CD14-positive monocyte (primary cell): ENCODE measurements around the gene MCRIP2. TPM values are rescaled to one million over a fixed set of nuclear protein-coding genes. Genes with fewer than 3 reads are reported as not detected.
A peak's percentile ranks its signal among the peaks of the same experiment; 100 is the strongest.

Source experiments
- DNase-seq, 3 donors: peaks; one replicate each; pipeline ENCODE4 v3.0.0-alpha.2; 2011 to 2022
- H2AFZ ChIP-seq: 2 replicates; pipeline ENCODE4 v1.6.0; 2012; ENCODE audit warnings: mild to moderate bottlenecking, low read depth, low read length, inconsistent platforms; ENCODE audit not compliant: insufficient read depth, poor library complexity, severe bottlenecking
- H3K27ac ChIP-seq, 2 donors: 1 replicate in 1 of 2; 2 replicates in 1 of 2; pipeline ENCODE4 v1.5.1; 2012 to 2013; ENCODE audit warnings: low read length in 2 of 2, control low read depth in 1 of 2, inconsistent platforms in 1 of 2, low read depth in 1 of 2, mild to moderate bottlenecking in 1 of 2
- H3K27me3 ChIP-seq, 2 donors: one replicate each; pipeline versions ENCODE4 v1.6.0 to v1.6.1; 2011 to 2013; ENCODE audit warnings: low read length in 2 of 2; ENCODE audit not compliant: control insufficient read depth in 2 of 2, insufficient read depth in 2 of 2
- H3K36me3 ChIP-seq, 2 donors: replicated peaks in 1 of 2; 1 replicate in 1 of 2; 2 replicates in 1 of 2; pipeline versions ENCODE4 v1.5.1 to v1.6.1; 2012 to 2013; ENCODE audit warnings: low read length in 2 of 2, control low read depth in 1 of 2, inconsistent platforms in 1 of 2, mild to moderate bottlenecking in 1 of 2; ENCODE audit not compliant: insufficient read depth in 2 of 2, control insufficient read depth in 1 of 2
- H3K4me1 ChIP-seq, 2 donors: 1 replicate in 1 of 2; 2 replicates in 1 of 2; pipeline versions ENCODE4 v1.5.1 to v1.6.1; 2012 to 2013; ENCODE audit warnings: low read length in 2 of 2, control low read depth in 1 of 2, inconsistent platforms in 1 of 2, mild to moderate bottlenecking in 1 of 2, moderate library complexity in 1 of 2; ENCODE audit not compliant: insufficient read depth in 2 of 2, control insufficient read depth in 1 of 2
- H3K4me2 ChIP-seq: replicated peaks from 2 replicates; pipeline ENCODE3; 2012; ENCODE audit warnings: low read length, moderate library complexity, mild to moderate bottlenecking; ENCODE audit not compliant: poor library complexity, severe bottlenecking; ENCODE audit errors: extremely low read depth
- H3K4me3 ChIP-seq, 3 experiments: fragments of 200-600 bp in 1 of 3; sonication (generic) in 1 of 3; replicated peaks in 1 of 3; 1 replicate in 2 of 3; 2 replicates in 1 of 3; pipeline ENCODE4 v1.5.1; 2011 to 2013; ENCODE audit warnings: low read length in 3 of 3, mild to moderate bottlenecking in 3 of 3, control low read depth in 2 of 3, low read depth in 2 of 3, inconsistent platforms in 1 of 3, moderate library complexity in 1 of 3
- H3K79me2 ChIP-seq: 2 replicates; pipeline ENCODE4 v1.6.0; 2012; ENCODE audit warnings: mild to moderate bottlenecking, control low read depth, inconsistent platforms, low read length, moderate library complexity; ENCODE audit not compliant: insufficient read depth
- H3K9ac ChIP-seq: 2 replicates; pipeline ENCODE4 v1.6.0; 2017; ENCODE audit warnings: low read length, mild to moderate bottlenecking; ENCODE audit not compliant: insufficient read depth, poor library complexity, severe bottlenecking
- H3K9me3 ChIP-seq, 2 donors: replicated peaks in 1 of 2; 1 replicate in 1 of 2; 2 replicates in 1 of 2; pipeline versions ENCODE4 v1.5.1 to v1.6.1; 2012 to 2013; ENCODE audit warnings: low read length in 2 of 2, control low read depth in 1 of 2; ENCODE audit not compliant: control insufficient read depth in 1 of 2, insufficient read depth in 1 of 2
- H4K20me1 ChIP-seq: 2 replicates; pipeline ENCODE4 v1.6.0; 2012; ENCODE audit warnings: mild to moderate bottlenecking, low read length, control low read depth, moderate library complexity; ENCODE audit not compliant: insufficient read depth
- H3K27ac Mint-ChIP-seq, 7 donors: one replicate each; pipeline ENCODE4 v1.8.0; 2020; ENCODE audit warnings: mild to moderate bottlenecking in 7 of 7, mixed read lengths in 7 of 7, moderate library complexity in 6 of 7, inconsistent platforms in 2 of 7
- H3K27me3 Mint-ChIP-seq, 3 donors: one replicate each; pipeline ENCODE4 v1.8.0; 2021 to 2022; ENCODE audit warnings: low read depth in 3 of 3, mild to moderate bottlenecking in 3 of 3, mixed read lengths in 3 of 3, moderate library complexity in 3 of 3, inconsistent platforms in 1 of 3
- H3K36me3 Mint-ChIP-seq, 2 donors: one replicate each; pipeline ENCODE4 v1.8.0; 2020; ENCODE audit warnings: mixed read lengths in 2 of 2, inconsistent platforms in 1 of 2, mild to moderate bottlenecking in 1 of 2
- H3K4me1 Mint-ChIP-seq: one replicate; pipeline ENCODE4 v1.8.0; 2020; ENCODE audit warnings: mild to moderate bottlenecking, mixed read lengths
- H3K4me3 Mint-ChIP-seq, 2 donors: one replicate each; pipeline ENCODE4 v1.8.0; 2020; ENCODE audit warnings: mild to moderate bottlenecking in 2 of 2, mixed read lengths in 2 of 2, moderate library complexity in 1 of 2
- H3K9me3 Mint-ChIP-seq, 7 donors: one replicate each; pipeline ENCODE4 v1.8.0; 2020 to 2022; ENCODE audit warnings: mixed read lengths in 7 of 7, mild to moderate bottlenecking in 6 of 7, moderate library complexity in 6 of 7, inconsistent platforms in 2 of 7
- WGBS: methylation state at CpG from one replicate; pipeline ENCODE4 v1.1.5; 2013; ENCODE audit warnings: missing lambda C conversion rate; ENCODE audit not compliant: insufficient coverage; 5-methylcytosine and 5-hydroxymethylcytosine counted together
- intact Hi-C, 2 donors: fragments of 100-400 bp; cut with micrococcal nuclease; formaldehyde crosslinking; loops; one replicate each; pipeline versions ENCODE4 v1.15.0 to v1.15.1; 2023
- polyA plus RNA-seq, 3 donors: library from polyadenylated mRNA; depleted of rRNA in 1 of 3; unstranded in 2 of 3; stranded (reverse) in 1 of 3; fragments of 300-500 nt in 2 of 3; fragments of >200 nt in 1 of 3; fragmentation: Illumina TruSeq in 2 of 3; gene quantifications; 1 replicate in 2 of 3; 2 replicates in 1 of 3; pipeline ENCODE4 v1.2.3, GENCODE V29; 2012 to 2021
- TF ChIP-seq, protein P1 (sequence below): fragments of 200-600 bp; IDR thresholded peaks from one replicate; pipeline ENCODE4 v1.8.0; 2022; ENCODE audit warnings: antibody characterized with exemption, mild to moderate bottlenecking

Gene MCRIP2
- polyA plus RNA-seq, 3 donors: 23.7 to 65.6 (median 42.1) TPM

GRCh38 chr16:684071-684794 is 42.6 kb downstream of the MCRIP2 start, which contains the start of gene JMJD8:
JMJD8 (minus strand) TSS chr16:684334; CDS start chr16:684319, 15 bp downstream.
- peak within 1 kb of the TSS; percentile 54 to 90 (median 88) for H3K27ac Mint-ChIP-seq
- intact Hi-C loops: loop anchor here (5.0 kb wide), 2 partner anchors 47 to 97 kb away; partner anchors contain the start of gene METTL26 (in 1 of the 2)
- Histone ChIP-seq H3K4me1 (peaks cover 41 to 66% of the 10 kb centered on the region in 2 donors), H3K27me3 (no peaks in the 10 kb centered on the region), H3K79me2 (peaks cover 33% of the 10 kb centered on the region), H4K20me1 (peaks cover 36% of the 10 kb centered on the region), H3K9ac (peak within 1 kb of the TSS; percentile 57), H3K4me2 (peak within 1 kb of the TSS; percentile 86), H3K36me3 (peaks cover 20 to 21% of the 10 kb centered on the region in 2 donors), H3K27ac (peak within 1 kb of the TSS; percentile 48 to 69), H3K9me3 (no peaks in the 10 kb centered on the region), H3K4me3 (peak within 1 kb of the TSS; percentile 41 to 78 (median 52)), H2AFZ (peak within 1 kb of the TSS; percentile 76)
- WGBS: 1% methylated on average over 91 of the region's 91 CpGs
- H3K36me3 Mint-ChIP-seq: peaks cover 26 to 39% of the 10 kb centered on the region in 2 donors
- no peaks in the 10 kb centered on the region for H3K9me3 Mint-ChIP-seq
- peak within 1 kb of the TSS; percentile 73 to 79 for H3K4me3 Mint-ChIP-seq
- H3K27me3 Mint-ChIP-seq: peaks cover 0 to 2% (median 0%) of the 10 kb centered on the region in 3 donors
- peaks cover 30% of the 10 kb centered on the region for H3K4me1 Mint-ChIP-seq
- peak; percentile 94 to 97 (median 97) for DNase-seq
- TF ChIP-seq, protein P1, sequence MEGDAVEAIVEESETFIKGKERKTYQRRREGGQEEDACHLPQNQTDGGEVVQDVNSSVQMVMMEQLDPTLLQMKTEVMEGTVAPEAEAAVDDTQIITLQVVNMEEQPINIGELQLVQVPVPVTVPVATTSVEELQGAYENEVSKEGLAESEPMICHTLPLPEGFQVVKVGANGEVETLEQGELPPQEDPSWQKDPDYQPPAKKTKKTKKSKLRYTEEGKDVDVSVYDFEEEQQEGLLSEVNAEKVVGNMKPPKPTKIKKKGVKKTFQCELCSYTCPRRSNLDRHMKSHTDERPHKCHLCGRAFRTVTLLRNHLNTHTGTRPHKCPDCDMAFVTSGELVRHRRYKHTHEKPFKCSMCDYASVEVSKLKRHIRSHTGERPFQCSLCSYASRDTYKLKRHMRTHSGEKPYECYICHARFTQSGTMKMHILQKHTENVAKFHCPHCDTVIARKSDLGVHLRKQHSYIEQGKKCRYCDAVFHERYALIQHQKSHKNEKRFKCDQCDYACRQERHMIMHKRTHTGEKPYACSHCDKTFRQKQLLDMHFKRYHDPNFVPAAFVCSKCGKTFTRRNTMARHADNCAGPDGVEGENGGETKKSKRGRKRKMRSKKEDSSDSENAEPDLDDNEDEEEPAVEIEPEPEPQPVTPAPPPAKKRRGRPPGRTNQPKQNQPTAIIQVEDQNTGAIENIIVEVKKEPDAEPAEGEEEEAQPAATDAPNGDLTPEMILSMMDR: no peak

- H3K36me3 Mint-ChIP-seq: peaks cover 26 to 39% of the 10 kb centered on the region in 2 donors
Observed at GRCh38 chr16:684961-685696, 43.5 kb downstream of the MCRIP2 start.

More at GRCh38 chr16:684961-685696, 43.5 kb downstream of the MCRIP2 start:
- H3K36me3 ChIP-seq: peaks cover 20 to 21% of the 10 kb centered on the region in 2 donors
- peak overlapping the region; percentile 86 for H3K4me2 ChIP-seq
- no peaks in the 10 kb centered on the region for H3K27me3 Mint-ChIP-seq
- H3K9me3 Mint-ChIP-seq: no peaks in the 10 kb centered on the region
- intact Hi-C loops: loop anchor here (5.0 kb wide), 2 partner anchors 48 to 98 kb away; partner anchors contain the start of gene METTL26 (in 1 of the 2)
- no peak overlapping the region for H2AFZ ChIP-seq
- H3K9me3 ChIP-seq: no peaks in the 10 kb centered on the region
- H3K4me1 Mint-ChIP-seq: peaks cover 33% of the 10 kb centered on the region
- H3K4me3 ChIP-seq: no peak overlapping the region
- peak overlapping the region in 3 of 7 donors; percentile 19 to 55 (median 50) for H3K27ac Mint-ChIP-seq
- H3K27ac ChIP-seq: no peak overlapping the region
- H3K4me3 Mint-ChIP-seq: no peak overlapping the region
- WGBS: 94% methylated on average over 60 of the region's 61 CpGs
- H4K20me1 ChIP-seq: peaks cover 36% of the 10 kb centered on the region
- H3K79me2 ChIP-seq: peaks cover 33% of the 10 kb centered on the region
- no peak for DNase-seq
- no peak overlapping the region for H3K9ac ChIP-seq
- no peaks in the 10 kb centered on the region for H3K27me3 ChIP-seq
- peaks cover 45 to 67% of the 10 kb centered on the region in 2 donors for H3K4me1 ChIP-seq
- TF ChIP-seq, protein P1: no peak
